K562 (cell line): Measurements from ENCODE around the gene CAPZB. TPM values are rescaled to one million over a fixed set of nuclear protein-coding genes. Genes with fewer than 3 reads are reported as not detected.
A peak's percentile ranks its signal among the peaks of the same experiment; 100 is the strongest.
"Not testable (repeated sequence)": the region's sequence is repeated elsewhere in the genome, so short reads cannot be mapped to it uniquely, and the experiment has no call there.

Experiments used
- ATAC-seq: fragments of 200-7000 bp; cut with Tn5 transposase; 3 replicates; pipeline ENCODE4 v1.9.1; 2020; ENCODE audit warnings: moderate library complexity
- BruUV-seq: library from RNA; stranded (reverse); fragments of 400-500 nt; replicated peaks from 2 replicates; lab custom pipeline; 2021; lab: Mats Ljungman, UMichigan
- CTCF ChIA-PET: fragments of 300-600 bp; formaldehyde crosslinking; extraction: SDS; loops from one replicate; lab custom pipeline; 2021; ENCODE audit warnings: low intra/inter-chr PET ratio; lab: Yijun Ruan, JAX
- POLR2A ChIA-PET: fragments of 300-600, 350-650 bp; sonication (Branson Sonifier 250); formaldehyde crosslinking; extraction: SDS; loops from one replicate; lab custom pipeline; 2021; ENCODE audit warnings: antibody characterized with exemption, inconsistent platforms; lab: Yijun Ruan, JAX
- DNase-seq, 4 experiments: peaks; one replicate each; pipeline versions ENCODE4 v3.0.0 to v3.0.0-alpha.2; 2011 to 2018; ENCODE audit warnings: low spot score in 3 of 4, mixed read lengths in 3 of 4; ENCODE audit errors: extremely low read depth in 1 of 4
- FAIRE-seq: peaks from 2 replicates; lab custom pipeline; 2011; peaks lifted over from hg19 to GRCh38; lab: Jason Lieb, UNC
- H2AFZ ChIP-seq: 2 replicates; pipeline ENCODE4 v1.6.0; 2011; ENCODE audit warnings: low read depth, low read length, control low read depth, inconsistent platforms
- H3K27ac ChIP-seq: fragments of 200-600 bp; 3 replicates; pipeline ENCODE4 v1.8.0; 2011; ENCODE audit warnings: low read depth, mild to moderate bottlenecking, control low read depth, inconsistent platforms, low read length, moderate library complexity, mixed read lengths; ENCODE audit errors: extremely low read depth
- H3K27me3 ChIP-seq, 2 experiments: fragments of 300-600 bp in 1 of 2; 2 replicates in 1 of 2; 3 replicates in 1 of 2; pipeline versions ENCODE4 v1.6.0 to v1.8.0; 2011; ENCODE audit warnings: inconsistent platforms in 2 of 2, low read length in 2 of 2, mild to moderate bottlenecking in 1 of 2, mixed read lengths in 1 of 2, moderate library complexity in 1 of 2; ENCODE audit not compliant: control insufficient read depth in 2 of 2, insufficient read depth in 2 of 2
- H3K36me3 ChIP-seq: fragments of 300-600 bp; 3 replicates; pipeline ENCODE4 v1.8.0; 2011; ENCODE audit warnings: mild to moderate bottlenecking, low read length, inconsistent platforms; ENCODE audit not compliant: control insufficient read depth, insufficient read depth
- H3K4me1 ChIP-seq, 2 experiments: fragments of 200-600 bp in 1 of 2; replicated peaks in 1 of 2; 2 replicates in 1 of 2; 3 replicates in 1 of 2; pipeline versions ENCODE4 v1.5.1 to v1.8.0; 2011; ENCODE audit warnings: inconsistent platforms in 2 of 2, low read length in 2 of 2, mild to moderate bottlenecking in 1 of 2, mixed read lengths in 1 of 2, moderate library complexity in 1 of 2; ENCODE audit not compliant: control insufficient read depth in 2 of 2, insufficient read depth in 2 of 2
- H3K4me2 ChIP-seq: 2 replicates; pipeline ENCODE4 v1.6.1; 2011; ENCODE audit warnings: low read length, control low read depth, inconsistent platforms, mixed read lengths; ENCODE audit not compliant: insufficient read depth
- H3K4me3 ChIP-seq: fragments of 200-600 bp; sonication (generic), shearing (Covaris generic); 2 replicates; pipeline ENCODE4 v1.5.1; 2016; ENCODE audit warnings: control low read depth, inconsistent platforms
- H3K79me2 ChIP-seq: fragments of 200-600 bp; 3 replicates; pipeline ENCODE4 v1.8.0; 2011; ENCODE audit warnings: low read length, inconsistent platforms; ENCODE audit not compliant: control insufficient read depth, insufficient read depth
- H3K9ac ChIP-seq, 2 experiments: 2 replicates each; pipeline versions ENCODE4 v1.6.0 to v1.6.1; 2011; ENCODE audit warnings: low read depth in 2 of 2, low read length in 2 of 2, control low read depth in 1 of 2, inconsistent platforms in 1 of 2, mild to moderate bottlenecking in 1 of 2, mixed read lengths in 1 of 2; ENCODE audit not compliant: insufficient read depth in 1 of 2
- H3K9me1 ChIP-seq: one replicate; pipeline ENCODE4 v1.6.0; 2011; ENCODE audit warnings: inconsistent platforms, mild to moderate bottlenecking, low read length, moderate library complexity; ENCODE audit not compliant: control insufficient read depth, insufficient read depth
- H3K9me3 ChIP-seq: replicated peaks from 2 replicates; pipeline ENCODE4 v1.5.1; 2011; ENCODE audit warnings: low read depth, low read length, inconsistent platforms; ENCODE audit not compliant: control insufficient read depth, insufficient read depth
- H4K20me1 ChIP-seq: replicated peaks from 2 replicates; pipeline ENCODE4 v1.6.1; 2011; ENCODE audit warnings: low read length, inconsistent platforms, mixed read lengths; ENCODE audit not compliant: control insufficient read depth, insufficient read depth
- ZNF121 ChIP-seq: sonication (generic); formaldehyde crosslinking; conservative IDR thresholded peaks from 2 replicates; pipeline ENCODE4 v1.8.0; 2022; ENCODE audit warnings: missing genetic modification reagents
- WGBS: fragments of 100-300 bp; shearing (Covaris generic); methylation state at CpG from one replicate; pipeline ENCODE4 v1.1.6; 2016; ENCODE audit warnings: low coverage, mixed read lengths; ENCODE audit not compliant: insufficient coverage; ENCODE audit errors: missing lambda C conversion rate; 5-methylcytosine and 5-hydroxymethylcytosine counted together
- in situ Hi-C: fragments of 300-500 bp; cut with MboI; formaldehyde crosslinking; loops from 4 replicates; pipeline ENCODE4 v1.15.0; 2018; ENCODE audit warnings: inconsistent platforms, mixed read lengths
- intact Hi-C: fragments of 100-400 bp; cut with micrococcal nuclease; formaldehyde crosslinking; loops from 2 replicates; pipeline ENCODE4 v1.14.2; 2022
- polyA plus RNA-seq, 8 experiments: library from polyadenylated mRNA; depleted of rRNA in 4 of 8; stranded (reverse) in 5 of 8; unstranded in 3 of 8; fragments of >200 nt; fragmentation: Nextera tagmentation in 2 of 8; fragmentation: Illumina TruSeq in 1 of 8; extraction: Ambion mirVana in 2 of 8; extraction: Trizol in 1 of 8; gene quantifications; 2 replicates each; pipeline versions ENCODE4 v1.2.1 to v1.2.3, GENCODE V29; 2011 to 2014; ENCODE audit warnings: inconsistent platforms in 1 of 8, missing spikeins in 1 of 8
- total RNA-seq, 7 experiments: library from RNA; depleted of rRNA in 6 of 7; stranded (reverse); fragments of >200 nt in 6 of 7; fragmentation: Illumina TruSeq in 2 of 7; extraction: Trizol in 2 of 7; gene quantifications; 2 replicates each; pipeline versions ENCODE4 v1.2.1 to v1.2.3, GENCODE V29; 2011 to 2021; ENCODE audit warnings: low replicate concordance in 1 of 7

Gene CAPZB
- total and polyA plus RNA-seq, 9 of the 15 experiments (the other 6 are each of a cell fraction or from before 2014, with no cell fraction given), result 57.6 to 297 (median 125) TPM

GRCh38 chr1:19499887-19500286 lies 14.5 kb upstream of the CAPZB start:
- H3K9me1 ChIP-seq, in situ Hi-C loops, H3K4me2 ChIP-seq, H3K9ac ChIP-seq, H3K27ac ChIP-seq, intact Hi-C loops, H3K9me3 ChIP-seq, H4K20me1 ChIP-seq, H3K79me2 ChIP-seq, FAIRE-seq, H2AFZ ChIP-seq, H3K27me3 ChIP-seq, ATAC-seq, H3K4me3 ChIP-seq, BruUV-seq, DNase-seq, H3K4me1 ChIP-seq, H3K36me3 ChIP-seq, CTCF ChIA-PET: not testable (repeated sequence)
- WGBS, result 3% methylated on average over 2 of the region's 2 CpGs
- TF ChIP-seq ZNF121 (CRISPR knock-in tag), result peak; percentile 70
- POLR2A ChIA-PET, result interaction anchor here (1.2 to 4.4 kb wide), 2 partner anchors 9 to 13 kb away, joined by 3 to 17 read pairs; no protein-coding TSS in a partner anchor

GRCh38 chr1:19497443-19497842 lies 12.1 kb upstream of the CAPZB start:
- H3K9ac ChIP-seq, H3K36me3 ChIP-seq, H2AFZ ChIP-seq, H3K4me3 ChIP-seq, POLR2A ChIA-PET, DNase-seq, FAIRE-seq, H3K9me3 ChIP-seq, CTCF ChIA-PET, ATAC-seq, H4K20me1 ChIP-seq, H3K27me3 ChIP-seq, H3K4me2 ChIP-seq, BruUV-seq, H3K9me1 ChIP-seq, H3K4me1 ChIP-seq, in situ Hi-C loops, H3K79me2 ChIP-seq, intact Hi-C loops, H3K27ac ChIP-seq: not testable (repeated sequence)
- WGBS, result 19% methylated on average over 4 of the region's 4 CpGs
